GM23248 (cell line): ENCODE data around the gene HES4.

Experiments
- EZH2 ChIP-seq: fragments of 200-600 bp; sonication (generic); IDR thresholded peaks from 2 replicates; pipeline ENCODE4 v1.6.1; 2018; ENCODE audit warnings: antibody characterized with exemption, mild to moderate bottlenecking; ENCODE audit not compliant: insufficient read depth, poor library complexity, severe bottlenecking
- EZH2phosphoT487 ChIP-seq: fragments of 200-600 bp; sonication (generic); IDR thresholded peaks from 2 replicates; pipeline ENCODE4 v1.6.1; 2018; ENCODE audit warnings: antibody characterized with exemption, moderate library complexity, mild to moderate bottlenecking, low read depth; ENCODE audit not compliant: insufficient read depth

- TF ChIP-seq EZH2phosphoT487 (no peak), EZH2 (no peak)
Observed at GRCh38 chr1:952603-953002, 47.3 kb downstream of the HES4 start.
